Panc1 (cell line): ENCODE measurements around the gene AIG1. TPM values are rescaled to one million over a fixed set of nuclear protein-coding genes. Genes with fewer than 3 reads are reported as not detected.

Experiments
- ATAC-seq: fragments of 200-7000 bp; cut with Tn5 transposase; 2 replicates; pipeline ENCODE4 v1.9.1; 2020; ENCODE audit warnings: mild to moderate bottlenecking, moderate library complexity
- BruUV-seq: library from RNA; stranded (reverse); fragments of 400-500 nt; replicated peaks from 2 replicates; lab custom pipeline; 2021; lab: Mats Ljungman, UMichigan
- CTCF ChIA-PET: fragments of 300-600 bp; sonication (Branson Sonifier 250); formaldehyde crosslinking; loops from one replicate; lab custom pipeline; 2022; ENCODE audit warnings: antibody characterized with exemption; lab: Charles Lee
- POLR2A ChIA-PET: fragments of 300-600 bp; sonication (Branson Sonifier 250); formaldehyde crosslinking; loops from one replicate; lab custom pipeline; 2022; ENCODE audit warnings: antibody characterized with exemption; lab: Charles Lee
- DNase-seq: peaks from one replicate; pipeline ENCODE4 v3.0.0-alpha.2; 2010; ENCODE audit warnings: low read depth, low spot score
- H3K27ac ChIP-seq: 2 replicates; pipeline ENCODE4 v1.5.1; 2011; ENCODE audit warnings: mild to moderate bottlenecking, low read length, inconsistent platforms
- H3K27me3 ChIP-seq: fragments of 200-500 bp; sonication (Bioruptor generic); 2 replicates; pipeline ENCODE4 v1.6.0; 2014; ENCODE audit warnings: low read length, inconsistent platforms; ENCODE audit not compliant: control insufficient read depth, insufficient read depth
- H3K36me3 ChIP-seq: fragments of 200-500 bp; sonication (Bioruptor generic); 2 replicates; pipeline ENCODE4 v1.5.1; 2014; ENCODE audit warnings: inconsistent platforms, mild to moderate bottlenecking, low read length, moderate library complexity; ENCODE audit not compliant: control insufficient read depth, insufficient read depth
- H3K4me1 ChIP-seq: 2 replicates; pipeline ENCODE4 v1.5.1; 2011; ENCODE audit warnings: inconsistent platforms, mild to moderate bottlenecking, low read length, moderate library complexity; ENCODE audit not compliant: control insufficient read depth, insufficient read depth
- H3K4me3 ChIP-seq, 2 experiments: 2 replicates each; pipeline ENCODE4 v1.5.1; 2011 to 2012; ENCODE audit warnings: low read depth in 2 of 2, low read length in 2 of 2, mild to moderate bottlenecking in 2 of 2, inconsistent platforms in 1 of 2, moderate library complexity in 1 of 2
- H3K9me3 ChIP-seq: fragments of 200-500 bp; sonication (Bioruptor generic); 2 replicates; pipeline ENCODE4 v1.5.1; 2014; ENCODE audit warnings: low read depth, mild to moderate bottlenecking, inconsistent platforms, low read length, moderate library complexity; ENCODE audit not compliant: control insufficient read depth, insufficient read depth
- CTCF ChIP-seq: fragments of 450-650 bp; IDR thresholded peaks from 2 replicates; pipeline ENCODE4 v1.5.1; 2017; ENCODE audit warnings: mild to moderate bottlenecking
- POLR2AphosphoS5 ChIP-seq: IDR thresholded peaks from 2 replicates; pipeline ENCODE4 v1.6.1; 2012; ENCODE audit warnings: mild to moderate bottlenecking, low read depth, low read length, moderate library complexity
- REST ChIP-seq, 2 experiments: IDR thresholded peaks; 2 replicates each; pipeline ENCODE4 v1.6.1; 2011 to 2012; ENCODE audit warnings: low read depth in 2 of 2, control low read depth in 1 of 2, low read length in 1 of 2, mild to moderate bottlenecking in 1 of 2, moderate library complexity in 1 of 2; ENCODE audit not compliant: insufficient read depth in 1 of 2
- SIN3A ChIP-seq: IDR thresholded peaks from 2 replicates; pipeline ENCODE4 v1.6.1; 2012; ENCODE audit warnings: low read depth, mild to moderate bottlenecking, low read length, moderate library complexity, borderline replicate concordance; ENCODE audit not compliant: insufficient read depth
- TCF7L2 ChIP-seq: IDR thresholded peaks from 2 replicates; pipeline ENCODE4 v1.6.1; 2011; ENCODE audit warnings: mild to moderate bottlenecking, low read depth, low read length, inconsistent platforms
- in situ Hi-C: cut with HindIII; loops from 2 replicates; pipeline ENCODE4 v1.10.0; 2016; ENCODE audit warnings: low sequenced_read_pairs, low pct_unique_long_range_greater_than_20kb
- intact Hi-C: fragments of 100-400 bp; cut with micrococcal nuclease; formaldehyde crosslinking; loops from one replicate; pipeline ENCODE4 v1.10.0; 2022; ENCODE audit not compliant: unreplicated experiment
- total RNA-seq: library from RNA; stranded (reverse); gene quantifications from one replicate; pipeline ENCODE4 v1.2.1, GENCODE V29; 2021; ENCODE audit not compliant: unreplicated experiment

AIG1 gene
- total RNA-seq, 1 experiment from 2014 or later: 23.9 TPM

- DNase-seq: no peak
- ChIA-PET CTCF (no interaction called here), POLR2A (no interaction called here)
- TF ChIP-seq SIN3A: no peak
- TF ChIP-seq REST (IDR thresholded peaks at IDR 0.05; ENCODE audit: insufficient read depth in 1 of 2, low read depth in 2 of 2, low read length in 1 of 2): no peak
- TF ChIP-seq CTCF: no peak
- TF ChIP-seq POLR2AphosphoS5: no peak
- no peak for TF ChIP-seq TCF7L2
- Histone ChIP-seq H3K36me3 (no peaks in the 10 kb centered on the region), H3K4me3 (no peak overlapping the region), H3K4me1 (no peaks in the 10 kb centered on the region), H3K27me3 (no peaks in the 10 kb centered on the region), H3K27ac (no peak overlapping the region), H3K9me3 (no peaks in the 10 kb centered on the region)
- no TSS peak for BruUV-seq
- intact Hi-C loops: no loop called here
- in situ Hi-C loops: no loop called here
- ATAC-seq: no peak
These were observed 14.1 kb downstream of the AIG1 start for GRCh38 chr6:143074670-143075318.

DNA sequence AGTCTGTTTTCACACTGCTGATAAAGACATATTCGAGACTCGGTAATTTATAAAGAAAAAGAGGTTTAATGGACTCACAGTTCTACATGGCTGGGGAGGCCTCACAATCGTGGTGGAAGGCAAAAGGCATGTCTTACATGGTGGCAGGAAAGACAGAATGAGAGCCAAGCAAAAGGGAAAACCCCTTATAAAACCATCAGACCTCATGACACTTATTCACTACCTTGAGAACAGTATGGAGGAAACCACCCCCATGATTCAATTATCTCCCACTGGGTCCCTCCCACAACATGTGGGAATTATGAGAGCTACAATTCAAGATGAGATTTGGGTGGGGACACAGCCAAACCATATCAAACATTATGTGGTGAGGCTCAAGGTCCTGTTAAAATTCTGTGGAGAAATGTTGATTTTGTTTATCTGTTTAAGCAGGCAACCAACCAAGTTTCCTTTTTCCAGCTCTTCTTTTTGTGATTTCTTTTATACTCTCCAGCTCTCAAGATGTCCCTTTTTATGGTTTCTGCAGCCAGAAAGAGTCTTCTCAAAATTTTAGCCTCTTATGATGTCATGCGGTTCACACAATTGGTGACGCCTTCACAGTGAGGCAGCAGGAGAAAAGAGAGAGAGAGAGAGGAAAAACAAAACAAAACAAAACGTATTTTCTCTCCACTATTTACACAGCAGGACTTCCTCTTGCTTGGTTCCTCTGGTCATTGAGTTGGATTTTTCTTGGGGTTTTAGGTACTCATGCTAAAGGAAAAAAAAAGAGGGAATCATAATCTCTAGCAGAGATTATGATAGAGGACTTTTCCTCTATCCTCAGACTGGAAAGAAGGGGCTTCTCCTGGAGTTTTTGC, 18.0 kb downstream of the AIG1 start:
- H3K36me3 ChIP-seq: no peaks in the 10 kb centered on the region
- H3K27me3 ChIP-seq: no peaks in the 10 kb centered on the region
- intact Hi-C loops (no loop called here), in situ Hi-C loops (no loop called here)
- no peak overlapping the region for H3K4me3 ChIP-seq
- no peak overlapping the region for H3K27ac ChIP-seq
- no peak for DNase-seq
- H3K4me1 ChIP-seq: no peaks in the 10 kb centered on the region
- CTCF ChIA-PET: no interaction called here
- H3K9me3 ChIP-seq: no peaks in the 10 kb centered on the region
- TF ChIP-seq TCF7L2: no peak
- no peak for TF ChIP-seq CTCF
- no peak for TF ChIP-seq REST (IDR thresholded peaks at IDR 0.05; ENCODE audit: insufficient read depth in 1 of 2, low read depth in 2 of 2, low read length in 1 of 2)
- TF ChIP-seq SIN3A: no peak
- no peak for TF ChIP-seq POLR2AphosphoS5
- no peak for ATAC-seq
- POLR2A ChIA-PET: no interaction called here
- BruUV-seq: no TSS peak
